Activated CD4-positive, alpha-beta memory T cell treated with anti-CD3 and anti-CD28 coated beads for 36 hours (primary cell): ENCODE data around the gene COMMD6. TPM values are rescaled to one million over a fixed set of nuclear protein-coding genes. Genes with fewer than 3 reads are reported as not detected.
A peak's percentile ranks its signal among the peaks of the same experiment; 100 is the strongest.

Experiments
- CTCF ChIA-PET: fragments of 350-600 bp; sonication (Branson Sonifier 250); formaldehyde crosslinking; loops from one replicate; lab custom pipeline; 2021; ENCODE audit warnings: antibody characterized with exemption, inconsistent platforms; lab: Charles Lee
- POLR2A ChIA-PET: fragments of 350-600 bp; sonication (Branson Sonifier 250); formaldehyde crosslinking; loops from one replicate; lab custom pipeline; 2021; ENCODE audit warnings: antibody characterized with exemption; lab: Charles Lee
- DNase-seq: peaks from one replicate; pipeline ENCODE4 v3.0.0-alpha.2; 2020
- H3K27ac Mint-ChIP-seq: one replicate; pipeline ENCODE4 v1.8.0; 2021; ENCODE audit warnings: mixed read lengths
- H3K27me3 Mint-ChIP-seq: one replicate; pipeline ENCODE4 v1.8.0; 2021; ENCODE audit warnings: mixed read lengths
- H3K36me3 Mint-ChIP-seq: one replicate; pipeline ENCODE4 v1.8.0; 2021; ENCODE audit warnings: mixed read lengths
- H3K4me1 Mint-ChIP-seq: one replicate; pipeline ENCODE4 v1.8.0; 2021; ENCODE audit warnings: low read depth, mixed read lengths
- H3K4me3 Mint-ChIP-seq: one replicate; pipeline ENCODE4 v1.8.0; 2021; ENCODE audit warnings: mild to moderate bottlenecking, mixed read lengths
- H3K9me3 Mint-ChIP-seq: one replicate; pipeline ENCODE4 v1.8.0; 2021; ENCODE audit warnings: mixed read lengths
- intact Hi-C: fragments of 100-400 bp; cut with micrococcal nuclease; formaldehyde crosslinking; loops from one replicate; pipeline ENCODE4 v1.15.1; 2023
- total RNA-seq, 2 experiments: library from RNA; stranded (reverse); gene quantifications; one replicate each; pipeline ENCODE4 v1.2.3, GENCODE V29; 2021

COMMD6 gene
- total RNA-seq, 2 experiments from 2014 or later, result 130 to 136 TPM

GRCh38 chr13:75493156-75493555 is 44.5 kb downstream of the COMMD6 start:
- Mint-ChIP-seq H3K27ac (no peak overlapping the region), H3K9me3 (no peaks in the 10 kb centered on the region), H3K4me3 (no peak overlapping the region), H3K4me1 (peaks cover 2% of the 10 kb centered on the region), H3K36me3 (no peaks in the 10 kb centered on the region), H3K27me3 (peaks cover 3% of the 10 kb centered on the region)
- ChIA-PET POLR2A (no interaction called here), CTCF (interaction anchor here (1.2 kb wide), 1 partner anchor 11 kb away, joined by 4 read pairs; the partner anchor contains the start of gene TBC1D4)
- no peak for DNase-seq
- intact Hi-C loops, result no loop called here

DNA sequence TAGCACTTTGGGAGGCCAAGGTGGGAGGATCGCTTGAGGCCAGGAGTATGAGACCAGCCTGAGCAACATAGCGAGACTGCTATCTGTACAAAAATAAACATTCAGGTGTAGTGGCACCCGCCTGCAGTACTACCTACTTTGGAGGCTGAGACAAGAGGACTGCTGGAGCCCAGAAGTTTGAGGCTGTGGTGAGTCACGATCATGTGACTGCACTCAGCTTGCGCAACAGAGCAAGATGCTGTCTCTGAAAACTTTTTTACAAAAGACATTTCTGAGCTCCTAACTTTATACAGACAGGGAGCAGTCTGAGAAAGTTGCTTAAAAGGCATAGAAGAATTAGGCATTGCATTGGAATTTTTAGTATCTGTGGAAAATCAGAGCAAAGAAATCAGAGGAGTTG is 45.3 kb downstream of the COMMD6 start:
- no peak overlapping the region for H3K4me3 Mint-ChIP-seq
- peaks cover 2% of the 10 kb centered on the region for H3K4me1 Mint-ChIP-seq
- no peaks in the 10 kb centered on the region for H3K9me3 Mint-ChIP-seq
- no peak for DNase-seq
- ChIA-PET POLR2A (no interaction called here), CTCF (interaction anchor here (1.2 kb wide), 1 partner anchor 11 kb away, joined by 4 read pairs; the partner anchor contains the start of gene TBC1D4)
- no peak overlapping the region for H3K27ac Mint-ChIP-seq
- intact Hi-C loops, result no loop called here
- peaks cover 7% of the 10 kb centered on the region for H3K27me3 Mint-ChIP-seq
- H3K36me3 Mint-ChIP-seq, result no peaks in the 10 kb centered on the region

DNA sequence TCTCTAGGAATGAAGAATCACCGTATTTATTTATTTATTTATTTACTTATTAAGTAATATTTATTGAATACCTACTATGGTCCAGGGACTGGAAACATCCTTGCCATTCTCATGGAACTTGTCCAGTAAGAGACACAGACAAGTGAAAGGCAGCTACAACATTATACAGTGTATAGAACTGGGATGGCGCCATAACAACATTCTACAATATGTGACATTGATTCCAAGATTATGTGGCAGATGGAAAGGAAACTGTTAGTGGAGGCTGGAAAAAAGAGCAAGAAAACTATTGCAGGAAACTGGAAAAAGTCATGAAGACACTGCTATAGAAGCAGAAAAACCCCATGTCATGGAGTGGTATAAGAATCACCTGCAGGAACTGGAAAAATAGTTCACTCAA is 46.3 kb downstream of the COMMD6 start:
- POLR2A ChIA-PET, result no interaction called here
- Mint-ChIP-seq H3K27me3 (peaks cover 16% of the 10 kb centered on the region), H3K36me3 (no peaks in the 10 kb centered on the region), H3K4me1 (peaks cover 2% of the 10 kb centered on the region), H3K4me3 (no peak overlapping the region), H3K9me3 (no peaks in the 10 kb centered on the region), H3K27ac (no peak overlapping the region)
- CTCF ChIA-PET, result interaction anchor here (1.4 kb wide), 1 partner anchor 9 kb away, joined by 4 read pairs; the partner anchor contains the start of gene TBC1D4
- intact Hi-C loops, result no loop called here
- no peak for DNase-seq

GRCh38 chr13:75489502-75490263 is 48.0 kb downstream of the COMMD6 start:
- peaks cover 7% of the 10 kb centered on the region for H3K4me1 Mint-ChIP-seq
- no peaks in the 10 kb centered on the region for H3K36me3 Mint-ChIP-seq
- DNase-seq, result no peak
- intact Hi-C loops, result no loop called here
- no peaks in the 10 kb centered on the region for H3K9me3 Mint-ChIP-seq
- peaks cover 29% of the 10 kb centered on the region for H3K27me3 Mint-ChIP-seq
- ChIA-PET POLR2A (no interaction called here), CTCF (interaction anchor here (0.7 kb wide), 1 partner anchor 146 kb away, joined by 3 read pairs; no protein-coding TSS in a partner anchor)
- H3K27ac Mint-ChIP-seq, result no peak overlapping the region
- no peak overlapping the region for H3K4me3 Mint-ChIP-seq

DNA sequence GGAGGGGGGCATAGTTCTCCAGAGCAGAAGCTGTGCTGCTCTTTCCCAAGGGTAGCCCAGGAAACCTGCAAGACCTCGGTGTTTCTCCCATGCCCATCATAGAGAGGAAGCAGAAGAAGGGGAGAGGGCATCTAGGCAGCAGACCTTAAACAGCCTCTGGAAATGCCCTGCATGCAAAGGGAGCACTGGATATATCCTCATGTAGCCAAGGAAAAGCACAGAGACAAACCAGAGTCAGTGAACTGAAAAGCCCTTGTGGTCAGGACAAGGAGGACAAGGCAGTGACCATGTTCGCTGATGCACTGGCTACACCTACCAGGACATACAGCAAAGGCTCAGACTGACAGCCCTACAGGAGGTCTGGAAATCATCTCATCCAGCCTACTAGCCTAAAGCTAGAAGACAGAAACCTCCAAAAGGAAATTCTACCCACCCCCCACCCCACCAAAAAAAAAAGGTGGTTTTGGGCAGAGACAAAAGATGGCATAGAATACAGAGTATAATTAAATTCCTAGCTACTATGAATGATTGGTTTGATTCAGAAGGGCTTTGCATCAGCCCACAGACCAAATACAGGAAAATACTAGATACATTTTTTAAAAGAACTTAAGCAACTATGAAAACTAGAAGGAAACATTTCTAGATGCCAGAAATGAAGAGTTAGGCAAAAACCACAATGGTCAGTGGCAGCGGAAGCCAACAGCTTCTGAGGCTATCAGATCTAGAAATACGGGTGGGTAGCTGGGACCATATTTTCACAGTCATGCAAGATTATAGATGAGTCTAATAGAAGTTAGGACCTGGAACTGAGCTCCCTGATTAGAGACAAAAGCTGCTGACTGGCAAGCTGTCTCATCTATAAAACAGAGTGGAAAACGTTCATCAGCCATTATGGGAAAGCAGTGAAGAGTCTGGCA is 51.2 kb downstream of the COMMD6 start:
- H3K27me3 Mint-ChIP-seq, result peaks cover 42% of the 10 kb centered on the region
- H3K4me3 Mint-ChIP-seq, result no peak overlapping the region
- H3K9me3 Mint-ChIP-seq, result no peaks in the 10 kb centered on the region
- ChIA-PET CTCF (no interaction called here), POLR2A (interaction anchor here (0.7 kb wide), 1 partner anchor 158 kb away, joined by 3 read pairs; no protein-coding TSS in a partner anchor)
- no peak overlapping the region for H3K27ac Mint-ChIP-seq
- peaks cover 11% of the 10 kb centered on the region for H3K4me1 Mint-ChIP-seq
- peaks cover 2% of the 10 kb centered on the region for H3K36me3 Mint-ChIP-seq
- intact Hi-C loops, result no loop called here
- DNase-seq, result no peak

GRCh38 chr13:75485286-75486062 is 52.2 kb downstream of the COMMD6 start:
- DNase-seq, result no peak
- Mint-ChIP-seq H3K4me1 (peaks cover 14% of the 10 kb centered on the region), H3K36me3 (peaks cover 2% of the 10 kb centered on the region), H3K4me3 (no peak overlapping the region), H3K27me3 (peaks cover 46% of the 10 kb centered on the region), H3K27ac (no peak overlapping the region), H3K9me3 (no peaks in the 10 kb centered on the region)
- intact Hi-C loops, result no loop called here
- ChIA-PET CTCF (no interaction called here), POLR2A (no interaction called here)

- Mint-ChIP-seq H3K27me3 (peaks cover 65% of the 10 kb centered on the region), H3K9me3 (no peaks in the 10 kb centered on the region), H3K4me3 (peak overlapping the region; percentile 93), H3K27ac (no peak overlapping the region), H3K36me3 (peaks cover 2% of the 10 kb centered on the region), H3K4me1 (peaks cover 13% of the 10 kb centered on the region)
- no peak for DNase-seq
- ChIA-PET POLR2A (no interaction called here), CTCF (interaction anchor here (0.8 to 1.8 kb wide), 16 partner anchors 8 to 395 kb away, joined by 3 to 12 read pairs (median 5); partner anchors contain the start of gene UCHL3)
- intact Hi-C loops, result loop anchor here (1.0 to 5.0 kb wide), 5 partner anchors 54 to 156 kb away; partner anchors contain the start of genes COMMD6 and UCHL3
These were observed 54.9 kb downstream of the COMMD6 start for GRCh38 chr13:75482820-75483079.

DNA sequence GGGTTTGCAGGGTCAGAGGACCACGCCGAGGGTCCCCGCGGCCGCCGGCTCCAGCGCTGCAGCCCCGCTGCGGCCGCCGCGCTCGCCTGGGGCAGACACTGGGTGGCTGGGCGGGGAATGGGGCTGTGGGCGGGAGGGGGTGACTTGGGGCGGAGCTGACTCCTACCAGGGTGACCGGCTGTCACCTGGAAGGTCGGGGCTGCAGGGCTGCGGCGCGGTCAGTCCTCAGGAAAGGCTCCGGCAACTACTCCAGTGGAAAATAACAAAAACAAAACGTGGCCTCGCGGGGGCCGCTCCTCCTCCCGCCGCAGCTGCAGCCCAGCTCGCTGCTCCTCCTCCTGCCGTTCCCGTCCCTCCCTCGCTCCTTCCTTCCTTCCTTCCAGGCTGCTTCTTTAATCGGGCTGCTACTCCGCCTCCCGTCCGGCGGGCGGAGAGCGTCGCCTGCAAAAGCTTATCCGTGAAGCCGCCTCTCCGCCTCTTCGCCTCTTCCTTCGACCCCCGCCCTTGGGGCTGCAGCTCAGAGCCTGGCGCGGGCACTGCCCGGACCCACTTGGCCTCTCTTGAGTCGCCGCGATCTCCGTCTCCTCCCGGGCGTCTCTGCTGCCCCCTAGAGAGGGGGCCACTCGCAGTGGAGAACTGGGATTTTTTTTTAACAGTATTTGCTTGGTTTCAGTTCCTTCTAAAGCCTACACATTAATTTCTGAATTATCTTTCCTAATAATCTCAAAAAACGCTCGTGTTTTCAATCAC is 55.4 kb downstream of the COMMD6 start, which contains the start of gene TBC1D4:
TSS of gene TBC1D4 (minus strand) at position 100 of the 750 bp plus-strand sequence. CDS start 402 bp downstream, outside the sequence.
- Mint-ChIP-seq H3K4me3 (peak within 1 kb of the TSS; percentile 93), H3K4me1 (peaks cover 13% of the 10 kb centered on the region), H3K27me3 (peaks cover 62% of the 10 kb centered on the region), H3K36me3 (peaks cover 2% of the 10 kb centered on the region), H3K9me3 (no peaks in the 10 kb centered on the region), H3K27ac (no peak within 1 kb of the TSS)
- peak; percentile 71 for DNase-seq
- POLR2A ChIA-PET, result no interaction called here
- intact Hi-C loops, result loop anchor here (1.0 to 5.0 kb wide), 5 partner anchors 55 to 156 kb away; partner anchors contain the start of genes COMMD6 and UCHL3
- CTCF ChIA-PET, result interaction anchor here (0.8 to 1.8 kb wide), 18 partner anchors 8 to 396 kb away, joined by 3 to 12 read pairs (median 5); partner anchors contain the start of gene UCHL3

DNA sequence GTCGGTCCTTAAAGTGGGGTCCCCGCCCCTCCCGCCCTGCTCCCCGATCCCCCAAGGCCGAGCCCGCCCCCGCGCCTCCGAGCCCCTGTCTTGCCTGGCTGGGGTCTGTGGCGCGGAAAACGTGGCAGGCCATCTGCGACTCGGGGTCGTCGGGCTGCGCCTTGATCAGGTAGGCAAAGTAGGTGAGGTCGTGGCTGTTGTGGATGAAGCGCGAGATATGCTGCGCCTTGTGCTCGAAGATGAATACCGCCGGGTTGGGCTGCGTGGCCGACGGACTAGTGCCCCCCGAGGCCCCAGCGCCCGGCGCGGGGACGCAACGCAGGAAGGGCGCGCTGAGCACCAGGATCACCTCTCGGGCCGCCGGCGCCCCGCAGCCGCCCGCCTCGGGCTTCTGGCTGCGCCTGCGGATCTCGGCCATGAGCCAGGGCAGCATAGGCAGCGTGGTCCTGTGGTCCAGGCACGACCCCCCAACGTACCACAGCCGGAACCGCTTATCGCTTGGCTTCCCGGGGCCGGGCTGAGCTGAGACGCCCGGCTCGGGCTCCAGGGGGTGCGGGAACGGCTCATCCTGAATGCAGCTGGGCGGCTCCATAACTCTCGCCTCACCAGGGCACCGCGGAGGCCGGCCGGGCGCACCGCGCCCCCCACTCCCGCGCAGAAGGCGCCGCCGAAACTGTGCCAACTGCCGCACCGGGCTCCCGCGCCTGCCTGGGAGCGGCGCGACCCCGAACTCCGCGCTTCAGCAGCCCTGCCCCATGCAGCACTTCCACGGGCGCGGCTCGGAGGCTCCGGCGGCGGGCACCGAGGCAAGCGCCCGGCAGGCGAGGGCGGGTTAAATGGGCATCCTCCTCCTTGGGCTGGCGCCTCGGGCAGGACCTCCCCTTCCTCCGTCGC is 56.2 kb downstream of the COMMD6 start:
- H3K9me3 Mint-ChIP-seq, result no peaks in the 10 kb centered on the region
- peak; percentile 16 for DNase-seq
- peaks cover 59% of the 10 kb centered on the region for H3K27me3 Mint-ChIP-seq
- peak overlapping the region; percentile 81 for H3K4me3 Mint-ChIP-seq
- no peak overlapping the region for H3K27ac Mint-ChIP-seq
- H3K4me1 Mint-ChIP-seq, result peaks cover 13% of the 10 kb centered on the region
- ChIA-PET CTCF (interaction anchor here (0.8 to 1.8 kb wide), 14 partner anchors 11 to 280 kb away, joined by 3 to 12 read pairs (median 6); partner anchors contain the start of gene UCHL3), POLR2A (no interaction called here)
- peaks cover 2% of the 10 kb centered on the region for H3K36me3 Mint-ChIP-seq
- intact Hi-C loops, result loop anchor here (1.0 to 5.0 kb wide), 5 partner anchors 55 to 155 kb away; partner anchors contain the start of genes COMMD6 and UCHL3

DNA sequence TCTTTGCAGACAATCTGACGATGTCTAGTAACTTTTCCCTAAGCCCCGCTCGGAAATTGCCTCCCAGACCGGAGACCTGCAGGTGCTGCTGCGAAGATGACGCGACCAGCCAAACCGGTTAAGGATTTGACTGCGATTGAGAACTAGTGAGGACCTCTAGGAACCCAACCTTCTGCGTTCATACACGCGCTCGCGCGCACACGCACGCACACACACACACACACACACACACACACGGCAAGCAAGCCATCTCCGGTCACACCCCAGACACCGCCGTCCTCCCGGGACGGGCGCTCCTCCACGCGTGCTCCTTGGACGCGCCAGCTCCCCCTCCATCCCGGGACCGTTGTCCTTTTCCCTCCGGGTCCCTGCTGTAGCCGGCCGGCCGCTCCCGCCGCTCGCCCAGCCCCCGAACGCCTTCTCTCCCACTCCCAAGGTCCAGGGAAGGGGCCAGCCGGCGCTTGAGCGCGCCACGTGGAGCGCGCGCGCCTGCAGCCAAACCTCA is 56.9 kb downstream of the COMMD6 start:
- Mint-ChIP-seq H3K4me3 (peak overlapping the region; percentile 81), H3K27ac (no peak overlapping the region), H3K9me3 (no peaks in the 10 kb centered on the region), H3K4me1 (peaks cover 13% of the 10 kb centered on the region), H3K36me3 (peaks cover 2% of the 10 kb centered on the region), H3K27me3 (peaks cover 53% of the 10 kb centered on the region)
- DNase-seq, result peak; percentile 40
- ChIA-PET CTCF (no interaction called here), POLR2A (no interaction called here)
- intact Hi-C loops, result loop anchor here (5.0 kb wide), 1 partner anchor 93 kb away; no protein-coding TSS in a partner anchor
